ENCODE results near the gene TMEM242.

Gene TMEM242

DNA sequence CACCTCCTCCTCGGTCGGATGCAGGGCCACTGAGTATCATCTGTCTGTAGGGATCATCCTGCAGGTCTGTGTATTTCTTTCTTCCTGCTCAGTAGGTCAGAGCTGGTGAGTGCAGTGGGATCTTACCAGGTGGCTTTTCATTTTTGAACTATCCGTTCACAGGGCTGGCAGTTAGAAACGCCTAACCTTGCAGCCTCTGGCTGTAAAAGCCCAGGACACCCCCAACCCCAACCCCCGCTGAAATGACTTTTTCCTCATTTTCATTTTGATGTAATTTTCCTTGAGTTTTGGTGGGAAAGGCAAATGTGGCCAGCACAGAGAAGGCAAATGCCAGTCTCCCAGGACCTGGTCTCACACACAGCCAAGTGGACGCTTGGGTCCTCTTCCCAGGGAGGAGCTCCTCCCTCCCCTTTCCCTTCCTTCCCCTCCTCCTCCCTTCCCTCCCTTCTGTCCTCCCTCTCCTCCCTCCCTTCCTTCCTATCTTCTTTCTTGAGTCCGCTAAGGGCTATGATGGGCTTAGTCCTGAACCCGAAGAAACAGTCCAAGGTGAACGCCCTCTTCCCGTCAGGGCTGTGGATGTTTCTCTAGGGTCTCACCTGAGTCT is 36.0 kb downstream of the TMEM242 start:
- ATAC-seq = no peak

DNA sequence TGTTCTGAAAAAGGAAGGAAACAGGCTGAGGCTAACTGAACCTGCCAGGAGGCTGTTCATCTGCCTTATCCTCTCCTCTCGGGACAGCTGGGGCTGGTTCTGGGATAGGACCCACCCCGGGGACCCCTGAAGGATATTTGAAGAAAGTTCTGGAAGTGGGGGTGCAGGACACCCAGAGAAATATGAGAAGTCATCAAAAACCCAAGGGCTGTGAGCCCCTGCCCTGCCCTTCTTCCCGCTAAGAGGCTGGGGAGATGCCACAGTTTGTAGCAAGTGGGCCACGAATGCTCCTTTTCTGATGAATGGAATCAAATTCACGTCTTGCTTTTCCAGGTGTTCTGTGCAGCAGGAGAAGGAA is 37.9 kb downstream of the TMEM242 start:
- ATAC-seq = no peak

DNA sequence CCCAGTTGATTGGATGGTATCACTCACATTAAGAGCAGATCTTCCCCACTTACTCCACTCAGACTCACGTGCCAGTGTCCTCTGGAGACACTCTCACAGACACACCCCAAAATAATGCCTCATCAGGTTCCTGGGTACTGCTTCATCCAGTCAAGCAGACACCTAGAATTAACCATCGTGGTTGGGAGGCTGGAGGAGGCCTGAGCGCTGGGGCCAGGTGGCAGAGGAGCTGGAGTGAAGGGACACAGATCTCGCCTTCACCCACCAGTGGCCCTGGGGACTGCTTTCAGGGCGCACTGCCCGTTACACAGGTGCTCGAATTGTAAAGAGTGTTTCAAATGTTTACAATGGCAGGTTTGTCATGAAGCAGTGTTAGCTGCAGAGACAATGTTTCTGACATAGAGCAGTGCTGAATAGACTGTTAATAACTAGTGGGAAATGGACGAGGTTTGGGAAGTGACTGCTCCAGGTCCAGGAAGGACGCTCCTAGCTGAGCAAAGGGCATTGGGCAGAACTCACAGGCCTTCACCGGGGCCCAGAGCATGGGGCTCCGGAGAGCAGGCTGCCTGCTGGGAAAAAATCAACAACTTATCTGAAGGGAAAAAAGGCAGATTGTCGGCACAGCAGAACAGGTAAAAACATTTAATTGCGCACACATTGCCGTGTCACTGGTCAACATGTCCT is 38.4 kb downstream of the TMEM242 start:
- no peak for ATAC-seq

GRCh38 chr6:157283900-157284737 is 39.2 kb downstream of the TMEM242 start:
- no peak for ATAC-seq

GRCh38 chr6:157283330-157283898 is 39.9 kb downstream of the TMEM242 start:
- ATAC-seq = no peak

DNA sequence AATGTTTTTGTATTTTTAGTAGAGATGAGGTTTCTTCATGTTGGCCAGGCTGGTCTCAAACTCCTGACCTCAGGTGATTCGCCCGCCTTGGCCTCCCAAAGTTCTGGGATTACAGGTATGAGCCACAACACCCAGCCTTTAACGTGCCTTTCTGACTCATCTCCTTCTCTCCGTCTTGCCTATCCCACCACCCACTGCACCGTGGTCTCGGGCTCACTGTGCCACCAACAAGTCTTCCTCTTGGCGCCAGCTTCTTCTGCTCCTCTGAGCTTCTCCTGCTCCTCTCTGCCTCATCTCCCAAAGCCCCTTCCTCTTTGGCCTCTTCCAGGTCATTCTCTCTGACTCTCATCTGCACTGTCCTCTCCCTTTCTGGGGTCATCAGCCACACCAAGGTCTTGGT is 41.0 kb downstream of the TMEM242 start:
- no peak for ATAC-seq

- ATAC-seq = no peak
Observed at GRCh38 chr6:157281570-157281969, 41.7 kb downstream of the TMEM242 start.

DNA sequence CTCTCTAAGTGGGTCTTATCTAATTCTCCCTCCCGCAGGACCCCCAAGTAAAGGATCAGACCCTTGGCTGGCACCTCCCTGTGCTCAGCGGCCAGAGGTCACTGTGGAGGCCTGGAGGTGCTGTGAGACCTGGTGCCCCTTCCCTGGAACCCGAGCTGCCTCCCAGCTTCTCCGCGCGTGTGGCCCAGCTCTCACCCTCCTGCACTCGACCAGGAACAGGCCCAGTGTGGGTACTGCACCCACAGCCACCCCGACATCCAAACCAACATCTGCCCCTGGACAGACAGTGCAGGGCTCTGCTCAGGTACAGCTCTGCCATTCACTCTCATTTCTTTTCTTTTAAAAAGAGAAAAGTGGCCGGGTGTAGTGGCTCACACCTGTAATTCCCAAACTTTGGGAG is 42.4 kb downstream of the TMEM242 start:
- ATAC-seq = no peak

GRCh38 chr6:157280157-157280556 is 43.2 kb downstream of the TMEM242 start:
- no peak for ATAC-seq

DNA sequence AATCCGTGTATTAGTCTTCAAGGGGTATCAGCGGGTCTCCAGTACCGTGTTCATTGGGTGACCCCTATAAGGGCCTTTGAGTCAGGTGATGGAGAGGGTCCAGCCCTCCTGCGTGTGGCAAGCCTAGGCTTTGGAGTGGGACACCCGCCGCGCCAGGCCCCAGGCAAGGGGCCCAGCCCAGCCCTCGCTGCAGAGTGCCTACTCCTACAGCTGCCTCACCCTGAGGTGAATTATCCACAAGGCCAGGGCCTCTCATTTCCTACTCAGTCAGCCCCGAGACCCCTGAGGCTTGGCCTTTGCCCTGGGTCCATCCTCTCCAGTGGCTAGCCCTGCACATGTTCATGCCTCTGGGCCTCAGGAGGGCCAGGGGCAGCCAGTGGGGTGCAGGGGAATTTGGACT is 45.1 kb downstream of the TMEM242 start:
- ATAC-seq = no peak

GRCh38 chr6:157276731-157277130 is 46.6 kb downstream of the TMEM242 start:
- ATAC-seq = no peak

DNA sequence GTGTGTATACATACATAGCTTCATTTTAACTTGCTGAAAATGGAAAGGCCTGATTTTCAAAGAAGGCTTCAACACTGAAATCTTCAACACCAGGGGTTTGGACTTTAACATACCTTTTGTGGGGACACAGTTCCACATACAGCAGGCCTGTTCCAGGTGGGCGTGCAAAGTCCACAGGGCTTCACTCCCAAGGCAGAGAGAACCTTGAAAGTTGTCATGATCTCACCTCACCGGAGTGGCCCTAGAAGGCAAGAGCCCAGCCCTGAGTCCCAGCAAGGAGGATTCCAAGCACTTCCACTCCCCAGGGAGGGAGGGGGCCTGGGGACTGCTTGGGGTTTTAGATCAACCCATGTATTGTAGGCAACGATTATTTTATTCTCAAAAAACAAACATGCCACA is 47.2 kb downstream of the TMEM242 start:
- ATAC-seq = no peak

DNA sequence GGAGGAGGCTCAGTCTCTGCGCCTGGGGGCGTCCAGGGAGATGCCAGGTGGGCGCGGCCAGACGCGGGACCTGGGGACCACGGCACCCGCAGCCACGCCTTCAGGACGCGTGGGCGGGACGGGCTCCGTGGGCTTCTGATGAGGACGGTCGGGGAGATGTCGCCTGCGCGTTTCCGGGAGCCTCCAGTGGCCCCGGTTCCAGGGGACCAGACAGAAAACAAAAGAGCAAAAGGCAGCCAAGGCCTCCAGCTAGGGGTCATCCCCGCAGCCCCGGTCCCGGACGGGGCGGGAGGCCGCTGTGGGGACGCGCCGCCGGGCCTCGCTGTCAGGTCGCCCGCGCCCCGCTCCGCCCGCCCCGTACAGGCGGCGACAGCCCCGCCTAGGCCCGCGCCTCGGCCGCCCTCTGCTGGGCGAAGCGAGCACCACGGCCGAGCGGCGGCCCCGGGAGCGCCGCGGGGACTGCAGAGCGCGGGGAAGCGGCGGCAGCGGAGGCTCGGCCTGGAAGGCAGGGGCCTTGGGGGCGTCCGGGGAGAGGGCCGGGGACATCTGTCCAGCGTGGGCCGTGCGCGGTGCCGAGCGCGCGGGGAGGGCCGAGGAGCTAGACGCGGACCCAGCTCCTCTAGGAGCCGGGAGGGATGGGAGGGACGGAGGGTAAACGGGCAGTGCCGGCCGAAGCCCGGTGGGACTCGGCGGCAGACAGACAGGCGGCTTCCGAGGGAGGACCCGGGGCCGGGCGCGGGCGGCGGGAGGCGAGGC is 48.7 kb downstream of the TMEM242 start:
- peak; percentile 92 to 93 for ATAC-seq

DNA sequence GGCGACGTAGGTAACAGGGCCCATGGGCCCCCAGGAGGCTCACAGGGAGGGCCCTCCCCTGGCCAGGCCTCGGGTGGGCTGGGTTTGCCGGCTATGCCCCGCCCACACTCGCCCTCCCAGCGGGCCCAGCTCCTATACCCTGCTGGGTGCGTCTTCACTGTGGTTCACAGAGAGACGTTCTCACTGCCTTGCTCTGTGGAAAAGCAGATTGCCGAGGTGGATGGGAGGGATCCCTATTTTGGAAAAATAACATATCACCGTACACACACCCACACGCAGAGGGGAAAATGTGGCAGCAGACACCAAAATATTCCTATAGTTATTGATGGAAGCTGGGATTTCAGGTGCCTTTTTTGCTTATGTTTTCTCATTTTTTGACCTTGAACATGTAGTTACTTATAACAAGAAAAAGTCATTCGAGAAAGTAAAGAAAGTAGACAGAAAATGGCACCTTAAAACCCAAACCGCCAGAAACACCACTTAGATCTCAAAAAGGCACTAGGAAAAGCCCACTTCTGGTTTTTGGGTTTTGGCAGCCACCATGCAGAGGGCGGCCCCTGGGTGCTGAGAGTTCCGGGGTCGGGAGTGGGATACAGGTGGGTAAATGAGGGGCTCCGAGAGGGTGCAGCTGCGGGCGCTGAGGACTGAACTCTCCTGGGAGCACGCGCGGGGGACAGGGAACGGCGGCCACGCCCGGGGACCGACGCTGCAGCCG is 49.4 kb downstream of the TMEM242 start:
- peak; percentile 37 to 49 for ATAC-seq

DNA sequence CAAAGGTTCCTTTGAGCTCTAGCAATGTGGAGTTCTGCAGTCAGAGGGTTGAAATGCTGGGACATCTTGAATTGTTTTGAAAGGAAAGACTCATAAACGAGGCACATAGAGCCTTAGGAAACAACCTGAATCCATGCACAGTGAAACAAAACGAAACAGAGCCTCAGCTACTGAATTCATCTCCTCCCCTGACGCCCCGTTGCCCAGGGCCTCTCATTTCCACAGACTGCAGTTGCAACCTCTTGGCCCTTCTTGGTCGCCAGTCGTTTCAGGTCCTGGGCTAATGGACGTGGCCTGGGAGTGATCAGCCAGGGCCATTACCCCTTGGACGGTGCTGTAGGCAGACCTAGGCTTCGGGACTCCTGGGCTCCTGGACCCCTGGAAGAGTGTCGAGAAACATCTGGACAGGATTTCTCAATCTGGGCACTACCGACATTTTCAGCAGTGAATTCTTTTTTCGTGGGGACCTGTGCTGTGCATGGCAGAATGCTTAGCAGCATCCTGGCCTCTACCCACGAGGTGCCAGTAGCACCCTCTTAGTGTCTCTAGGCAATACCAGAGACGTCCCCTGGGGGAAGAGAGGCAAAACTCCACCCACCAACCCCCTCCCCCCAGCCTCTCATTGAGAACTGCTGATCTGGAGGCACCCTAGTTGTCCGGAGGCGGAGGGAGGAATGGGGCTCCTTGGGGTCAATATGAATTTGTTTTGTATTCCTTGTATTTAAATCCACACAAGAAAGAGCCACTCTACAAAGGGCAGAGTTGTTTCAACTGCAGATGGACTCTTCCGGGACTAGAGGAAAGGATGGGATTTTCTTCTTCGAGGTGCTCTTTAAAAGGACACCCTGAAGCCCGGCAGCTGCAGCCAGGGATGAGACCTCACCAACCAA is 50.2 kb downstream of the TMEM242 start:
- ATAC-seq = no peak

- ATAC-seq = no peak
Observed at GRCh38 chr6:157272372-157272771, 50.9 kb downstream of the TMEM242 start.

DNA sequence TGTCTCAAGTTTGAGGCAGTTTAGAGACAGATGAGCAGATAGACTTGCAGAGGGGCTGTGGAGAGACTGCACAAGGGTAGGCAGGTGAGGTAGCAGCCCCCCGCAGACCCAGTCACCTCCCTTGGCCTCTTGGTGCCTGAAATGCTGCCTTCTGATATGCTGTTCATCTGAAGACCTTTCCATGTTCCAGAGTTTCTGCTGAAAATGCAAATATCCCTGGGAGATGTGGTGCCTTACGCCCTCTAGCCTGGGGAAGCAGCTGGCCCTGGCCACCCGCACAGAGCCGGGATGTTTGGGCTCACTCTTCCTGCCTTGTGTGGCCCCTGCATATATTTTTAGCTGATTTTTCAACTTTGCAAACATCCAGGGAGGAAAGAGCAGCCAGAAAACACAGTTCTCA is 51.4 kb downstream of the TMEM242 start:
- no peak for ATAC-seq

DNA sequence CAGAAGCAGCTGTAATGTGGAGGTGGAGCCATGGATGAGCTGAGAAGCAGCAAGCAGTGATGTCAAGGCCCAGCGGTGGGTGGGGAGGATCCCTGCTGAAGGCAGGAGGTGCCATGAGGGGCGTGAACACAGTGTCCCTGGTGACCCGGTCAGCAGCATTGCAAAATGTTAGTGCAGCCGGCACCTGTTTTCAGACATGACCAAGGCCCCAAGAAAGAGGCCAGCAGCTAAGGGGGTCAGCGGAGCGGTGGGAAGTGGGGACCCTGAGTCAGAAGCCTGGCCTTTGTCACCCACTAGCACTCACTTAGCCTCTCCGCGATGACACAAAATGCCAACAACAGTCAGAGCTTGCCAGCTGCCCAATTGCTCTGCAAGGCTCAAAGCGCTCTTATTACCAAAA is 51.9 kb downstream of the TMEM242 start:
- no peak for ATAC-seq

GRCh38 chr6:157270916-157271315 is 52.4 kb downstream of the TMEM242 start:
- no peak for ATAC-seq

- ATAC-seq = no peak
Observed at GRCh38 chr6:157270308-157270707, 53.0 kb downstream of the TMEM242 start.

GRCh38 chr6:157269261-157269794 is 54.0 kb downstream of the TMEM242 start:
- no peak for ATAC-seq

All from activated CD4-positive, CD25-positive, alpha-beta regulatory T cell treated with anti-CD3 and anti-CD28 coated beads, Interleukin-2, amount 50 U/mL, for 24 hours (primary cell).